Activated CD8-positive, alpha-beta memory T cell treated with anti-CD3 and anti-CD28 coated beads for 48 hours (primary cell): Measurements from ENCODE around the gene TCF3.

Experiments used
- DNase-seq, 3 experiments: peaks; one replicate each; pipeline ENCODE4 v3.0.0-alpha.2; 2020; ENCODE audit warnings: low read depth in 2 of 3, low spot score in 2 of 3

The TCF3 gene

GRCh38 chr19:1612114-1613086 lies 40.0 kb downstream of the TCF3 start:
- DNase-seq, result no peak

DNA sequence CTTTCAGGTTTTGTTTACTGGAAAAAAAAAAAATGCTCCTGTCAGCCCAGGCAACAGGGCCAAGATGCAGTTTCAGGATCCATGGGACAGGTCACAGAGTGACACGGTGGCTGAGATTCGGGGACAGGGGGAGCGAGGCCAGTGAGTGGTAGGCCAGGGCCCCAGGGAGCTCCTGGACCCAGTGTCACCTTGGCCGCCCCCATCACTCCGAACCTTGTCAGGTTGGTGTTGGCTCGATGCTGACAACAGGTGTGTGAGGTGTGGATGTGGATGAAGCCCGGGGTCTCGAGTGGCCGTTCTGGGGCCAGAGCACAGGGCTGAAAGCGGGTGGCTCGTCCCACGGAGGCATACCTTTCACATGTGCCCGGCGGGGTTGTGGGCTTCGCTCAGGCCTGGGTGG lies 41.1 kb downstream of the TCF3 start:
- no peak for DNase-seq

DNA sequence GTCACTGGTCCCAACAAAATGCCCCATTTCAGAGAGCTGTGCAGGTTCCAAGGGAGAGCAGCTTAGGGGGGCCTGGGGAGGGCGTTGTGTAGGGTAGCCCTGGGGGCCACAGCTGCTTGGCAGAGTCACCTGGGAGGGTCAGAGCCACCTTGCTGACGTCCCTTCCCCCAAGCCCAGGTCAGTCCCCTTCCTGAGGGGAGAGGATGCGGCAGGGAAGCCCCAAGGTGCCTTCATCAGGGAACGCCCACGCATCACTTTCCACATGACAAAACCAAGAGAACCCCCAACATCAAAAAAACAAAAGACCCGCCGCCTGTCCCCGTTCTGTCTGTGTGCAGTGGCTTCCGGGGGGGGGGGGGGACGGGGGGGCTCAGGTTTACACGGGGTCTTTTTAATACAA lies 41.8 kb downstream of the TCF3 start:
- DNase-seq, result no peak

DNA sequence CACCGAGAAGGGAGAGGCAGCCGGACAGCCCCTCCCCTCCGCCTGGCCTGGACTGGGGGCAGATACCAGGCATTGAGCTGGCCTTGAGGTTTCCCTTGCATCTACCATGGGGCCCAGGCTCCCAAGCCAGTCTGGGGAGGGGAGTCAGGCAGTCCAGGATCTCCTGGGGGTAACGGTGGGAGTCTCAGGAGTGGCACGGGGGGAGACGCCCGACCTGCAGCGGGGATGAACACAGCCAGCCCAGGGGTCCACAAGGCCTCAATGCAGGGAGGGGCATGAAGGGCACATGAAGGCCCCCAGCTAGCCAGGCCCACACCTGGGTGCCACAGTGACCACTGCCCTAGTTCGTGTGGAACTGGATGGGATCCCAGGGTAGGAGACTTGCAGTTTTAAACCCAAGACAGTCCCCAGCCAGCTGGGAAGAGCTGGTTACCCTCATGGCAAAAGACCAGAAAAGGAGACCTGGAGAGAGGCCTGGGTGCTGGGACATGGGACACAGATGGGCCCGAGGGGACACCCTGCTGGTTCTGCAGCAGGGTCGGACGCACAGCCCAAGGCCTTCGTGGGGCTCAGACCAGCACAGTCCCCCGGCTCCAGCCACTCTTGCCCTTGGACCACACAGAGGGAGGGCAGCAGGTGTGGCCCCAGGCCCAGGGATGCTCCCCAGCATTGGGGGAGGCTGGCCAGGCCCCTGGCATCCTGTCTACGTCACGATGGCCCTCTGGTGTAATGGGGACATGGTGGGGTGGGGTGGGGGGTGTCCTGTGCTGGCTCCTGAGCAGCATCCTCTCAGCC lies 42.5 kb downstream of the TCF3 start:
- no peak for DNase-seq

DNA sequence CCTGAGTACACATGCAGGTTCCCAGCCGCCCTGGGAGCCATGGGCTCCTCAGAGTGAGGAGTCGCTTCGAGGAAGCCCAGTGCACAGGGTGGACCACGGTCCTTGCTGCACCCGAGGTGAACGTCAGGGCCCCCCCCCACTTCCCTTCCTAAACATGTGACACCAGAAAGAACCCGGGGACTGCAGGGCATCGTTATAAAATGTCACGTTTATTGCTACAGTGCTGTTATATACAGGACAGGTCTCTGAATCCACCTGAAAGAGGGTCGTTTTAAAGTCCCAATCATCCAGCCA lies 43.4 kb downstream of the TCF3 start:
- DNase-seq, result no peak

- DNase-seq, result no peak
These were observed 43.9 kb downstream of the TCF3 start for GRCh38 chr19:1608359-1609102.

DNA sequence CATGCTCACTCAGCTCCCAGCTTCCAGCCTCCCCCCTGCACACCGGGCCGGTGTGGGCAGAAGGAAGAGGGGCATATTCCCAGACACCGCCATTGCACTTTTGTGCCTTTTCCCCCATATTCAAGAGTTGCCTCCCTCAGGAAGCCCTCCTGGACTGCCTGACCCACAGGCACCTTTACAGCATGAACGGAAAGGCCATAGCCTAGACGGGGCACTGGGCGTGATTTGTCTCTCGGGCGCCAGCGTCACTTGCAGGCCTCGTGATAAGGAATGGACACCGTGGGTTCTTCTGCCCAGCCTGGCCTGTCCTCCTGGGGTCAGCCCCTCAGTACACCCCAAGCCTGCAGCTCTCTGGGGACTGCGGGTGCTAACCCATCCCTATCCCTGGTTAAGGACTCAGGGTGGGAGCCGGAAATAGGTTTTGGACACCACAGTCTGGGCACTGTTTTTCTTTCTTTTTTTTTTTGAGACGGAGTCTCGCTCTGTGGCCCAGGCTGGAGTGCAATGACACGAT lies 46.2 kb downstream of the TCF3 start:
- DNase-seq, result no peak

DNA sequence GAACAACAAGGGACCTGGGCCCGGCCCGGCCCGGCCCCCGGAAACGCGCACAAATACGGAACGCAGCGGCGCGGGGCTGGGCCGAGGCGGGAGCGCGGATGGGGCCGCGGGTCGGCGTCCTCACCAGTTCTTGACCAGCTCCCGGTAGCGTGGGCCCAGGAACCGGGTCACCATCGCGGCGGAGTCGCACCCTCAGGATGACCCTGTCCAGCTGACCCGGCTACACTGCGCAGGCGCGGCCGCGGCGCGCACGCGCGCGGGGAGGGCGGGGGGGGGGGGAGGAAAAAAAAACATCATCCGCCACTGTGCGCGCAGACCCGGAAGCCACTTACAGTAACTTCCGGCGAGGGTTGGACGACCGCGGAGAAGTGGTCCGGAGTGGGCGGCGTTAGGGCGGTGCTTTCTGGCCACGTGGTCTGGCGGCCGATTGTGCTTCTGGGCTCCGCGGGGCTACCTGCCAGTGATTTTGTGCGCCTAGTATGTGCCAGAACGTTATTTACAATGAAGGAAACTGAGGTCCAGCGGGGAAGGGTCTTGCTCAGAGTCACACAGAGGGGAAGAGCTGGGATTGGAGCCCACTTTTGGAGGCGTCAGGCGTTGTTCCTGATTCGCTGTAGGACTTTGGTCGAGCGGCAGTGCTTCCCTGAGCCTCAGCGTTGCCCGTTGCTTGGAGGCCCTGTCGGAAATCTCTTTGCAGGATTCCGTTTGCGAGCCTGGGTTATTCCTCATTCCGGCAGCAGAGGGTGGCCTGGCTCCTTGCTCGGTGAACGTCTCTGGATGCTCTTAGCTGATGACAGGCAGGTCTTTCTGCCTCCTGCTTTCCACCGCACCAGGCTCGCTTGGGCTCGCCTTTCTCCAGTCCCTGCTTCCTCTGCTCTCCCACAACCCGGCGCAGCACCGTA lies 46.9 kb downstream of the TCF3 start, which contains the start of gene UQCR11:
TSS of gene UQCR11 (minus strand) at position 227 of the 902 bp plus-strand sequence. CDS start at position 174, 53 bp downstream.
- DNase-seq, result peak; percentile 83 to 87 (median 83)

- DNase-seq, result no peak
These were observed 50.2 kb downstream of the TCF3 start for GRCh38 chr19:1602091-1602707.

DNA sequence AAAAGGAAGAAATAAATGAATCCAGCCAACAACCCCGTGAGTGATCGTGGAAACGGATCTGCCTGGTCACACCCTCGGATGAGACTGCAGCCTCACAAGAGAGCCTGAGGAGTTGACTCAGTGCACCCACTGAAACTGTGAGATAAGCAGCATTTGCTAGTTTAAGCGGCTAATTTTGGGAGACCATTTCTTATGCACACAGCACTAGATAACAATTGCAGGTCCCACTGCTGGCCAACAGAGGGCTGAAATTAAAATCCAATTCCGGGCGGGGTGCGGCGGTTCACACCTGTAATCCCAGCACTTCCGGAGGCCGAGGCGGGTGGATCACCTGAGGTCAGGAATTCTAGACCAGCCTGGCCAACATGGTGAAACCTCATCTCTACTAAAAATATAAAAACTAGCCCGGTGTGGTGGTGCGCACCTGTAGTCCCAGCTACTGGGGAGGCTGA lies 50.8 kb downstream of the TCF3 start:
- no peak for DNase-seq

DNA sequence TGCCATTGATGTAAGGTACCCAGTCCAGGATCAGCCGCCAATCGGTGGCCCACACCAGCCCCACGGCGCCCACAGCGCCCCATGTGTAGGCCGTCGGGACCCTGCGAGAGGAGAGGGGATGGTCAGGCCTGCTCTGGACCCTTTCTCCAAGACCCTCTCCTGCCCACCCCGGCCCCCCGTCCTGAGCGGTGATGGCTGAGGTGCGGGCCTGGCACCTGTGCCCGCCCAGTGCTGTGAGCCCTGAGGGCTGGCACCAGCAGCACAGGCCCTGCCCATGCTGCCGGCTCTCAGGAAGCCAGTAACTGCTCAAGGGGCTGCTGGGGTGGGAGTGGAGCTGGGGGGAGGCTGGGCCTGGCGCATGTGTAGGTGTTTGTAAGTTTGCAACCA lies 53.0 kb downstream of the TCF3 start:
- no peak for DNase-seq

DNA sequence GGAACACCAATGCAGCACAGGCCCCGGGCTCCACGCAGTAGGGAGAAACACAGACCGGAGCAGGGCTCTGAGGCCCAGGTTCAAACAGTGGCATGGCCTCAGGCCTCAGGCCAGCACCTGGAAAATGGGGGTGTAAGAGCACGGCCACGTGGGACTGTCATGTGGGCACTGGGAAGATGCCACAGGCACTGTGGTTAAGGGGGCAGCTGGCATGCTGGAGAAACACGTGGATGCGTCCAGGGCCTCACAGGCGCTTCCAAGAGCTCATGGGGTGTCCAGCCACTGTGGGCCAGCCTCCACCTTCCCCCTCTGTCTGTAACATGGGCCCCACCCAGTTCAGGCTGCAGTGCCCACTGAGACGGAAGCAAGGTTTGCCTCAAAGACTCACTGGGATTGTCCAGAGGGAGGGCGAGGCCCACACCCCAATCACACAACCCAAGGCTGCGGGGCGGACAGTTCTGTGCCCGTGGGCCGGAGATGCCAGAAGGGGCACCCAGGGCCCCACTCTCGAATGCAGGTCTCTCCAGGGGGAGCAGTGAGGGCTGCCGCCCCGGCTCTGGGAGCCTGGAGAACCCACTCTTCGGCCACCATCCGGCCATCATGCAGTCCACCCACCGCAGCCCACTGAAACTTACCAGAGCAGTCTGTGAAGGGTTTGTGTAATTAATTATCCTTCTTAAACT lies 53.5 kb downstream of the TCF3 start:
- no peak for DNase-seq

GRCh38 chr19:1593501-1593772 lies 59.0 kb downstream of the TCF3 start:
- DNase-seq, result no peak

DNA sequence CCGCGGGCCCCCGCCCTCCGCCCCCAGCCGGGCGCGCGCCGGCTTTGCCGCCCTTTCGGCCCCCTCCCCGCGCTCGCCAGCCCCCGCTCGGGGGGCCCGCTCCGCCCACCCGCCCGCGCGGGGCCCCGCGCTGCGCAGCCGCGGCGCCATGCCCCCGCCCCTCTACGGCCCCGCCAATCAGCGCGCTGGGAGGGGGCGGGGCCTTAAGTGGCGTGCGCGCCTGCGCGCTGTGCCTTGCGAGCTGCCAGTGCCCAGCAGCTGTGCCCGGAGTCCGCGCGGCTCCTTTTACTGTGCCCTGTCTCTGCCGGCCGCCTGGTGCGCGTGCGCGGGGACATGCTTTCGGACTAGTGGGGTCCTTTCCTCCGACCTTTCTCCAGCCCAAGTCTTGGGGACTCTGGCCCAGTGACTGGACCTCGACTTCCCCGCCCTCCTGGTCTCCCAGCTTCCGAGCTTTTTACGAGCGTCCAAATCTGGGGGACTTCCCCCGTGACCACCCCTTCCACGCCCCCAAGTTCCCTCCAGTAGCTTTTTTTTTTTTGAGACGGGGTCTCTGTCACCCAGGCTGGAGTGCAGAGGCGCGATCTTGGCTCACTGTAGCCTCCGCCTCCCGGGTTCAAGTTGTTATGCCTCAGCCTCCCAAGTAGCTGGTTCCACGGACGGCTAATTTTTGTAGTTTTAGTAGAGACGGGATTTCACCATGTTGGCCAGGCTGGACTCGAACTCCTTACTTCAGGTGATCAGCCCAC lies 59.5 kb downstream of the TCF3 start, which contains the start of gene MBD3:
TSS of gene MBD3 (minus strand) at position 111 of the 746 bp plus-strand sequence. CDS start 234 bp downstream, outside the sequence.
- DNase-seq, result peak; percentile 65 to 84 (median 66)

DNA sequence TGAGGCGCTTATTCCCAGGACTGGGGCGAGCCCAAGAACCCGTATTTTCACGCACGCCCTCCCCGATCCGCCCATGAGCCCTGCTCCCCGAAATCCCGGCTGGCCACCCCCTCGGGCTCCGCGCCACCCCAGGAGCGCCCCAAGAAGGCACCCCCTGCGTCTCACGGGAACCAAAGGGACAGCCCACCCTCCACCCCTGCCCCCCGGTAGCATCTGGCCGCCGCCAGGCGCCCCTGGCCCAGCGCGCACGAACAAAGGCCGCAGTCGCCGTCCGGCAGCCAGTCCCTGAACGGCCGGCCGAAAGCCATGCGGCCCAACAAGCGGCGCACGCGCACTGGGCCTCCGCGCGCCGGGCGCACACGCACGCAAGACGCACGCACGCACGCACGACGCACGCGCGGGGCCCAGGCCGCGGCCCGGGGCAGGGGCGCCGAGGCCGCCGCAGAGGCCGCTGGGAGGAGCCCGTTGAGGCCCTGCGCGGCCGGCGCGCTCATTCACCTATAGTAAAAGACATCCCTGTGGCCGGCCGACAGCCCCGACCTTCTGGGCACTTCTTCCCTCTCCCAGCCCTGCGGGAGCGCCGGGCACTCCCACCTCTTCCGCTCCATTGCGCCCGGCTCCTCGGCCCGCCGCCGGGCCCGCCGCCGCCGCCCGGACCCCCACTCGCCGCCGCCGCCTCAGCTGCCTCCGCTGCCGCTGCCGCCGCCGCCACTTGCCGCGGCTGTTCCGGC lies 60.2 kb downstream of the TCF3 start:
- peak; percentile 70 to 71 (median 71) for DNase-seq

DNA sequence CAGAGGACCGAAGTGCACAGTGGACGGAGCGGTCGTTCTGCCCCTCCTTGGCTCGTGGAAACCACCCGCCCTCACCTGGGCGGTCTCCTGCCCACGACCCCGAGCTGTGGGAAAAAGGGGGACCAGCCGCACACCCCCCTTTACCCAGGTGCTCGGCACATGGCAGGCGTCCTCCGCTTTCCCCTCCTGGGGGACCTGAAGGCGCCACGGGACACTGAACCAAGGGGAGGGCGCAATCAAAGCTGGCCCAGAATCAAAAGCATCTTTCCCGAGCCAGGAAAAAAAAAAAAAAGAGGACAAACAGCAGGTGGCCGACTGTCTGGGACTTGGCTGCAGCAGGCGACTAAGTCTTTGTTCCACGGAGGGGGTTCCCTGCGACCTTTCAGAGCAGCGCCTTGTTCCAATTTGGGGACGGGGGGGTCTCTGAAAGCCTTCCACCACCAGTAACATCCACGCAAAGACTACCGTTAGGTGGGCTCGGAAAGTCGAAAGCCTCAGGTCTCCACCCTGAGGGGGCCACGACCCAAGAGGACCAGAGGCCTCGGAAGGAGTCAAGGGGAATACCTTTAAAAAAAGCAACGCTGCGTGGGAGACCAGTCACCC lies 60.9 kb downstream of the TCF3 start:
- DNase-seq, result no peak

DNA sequence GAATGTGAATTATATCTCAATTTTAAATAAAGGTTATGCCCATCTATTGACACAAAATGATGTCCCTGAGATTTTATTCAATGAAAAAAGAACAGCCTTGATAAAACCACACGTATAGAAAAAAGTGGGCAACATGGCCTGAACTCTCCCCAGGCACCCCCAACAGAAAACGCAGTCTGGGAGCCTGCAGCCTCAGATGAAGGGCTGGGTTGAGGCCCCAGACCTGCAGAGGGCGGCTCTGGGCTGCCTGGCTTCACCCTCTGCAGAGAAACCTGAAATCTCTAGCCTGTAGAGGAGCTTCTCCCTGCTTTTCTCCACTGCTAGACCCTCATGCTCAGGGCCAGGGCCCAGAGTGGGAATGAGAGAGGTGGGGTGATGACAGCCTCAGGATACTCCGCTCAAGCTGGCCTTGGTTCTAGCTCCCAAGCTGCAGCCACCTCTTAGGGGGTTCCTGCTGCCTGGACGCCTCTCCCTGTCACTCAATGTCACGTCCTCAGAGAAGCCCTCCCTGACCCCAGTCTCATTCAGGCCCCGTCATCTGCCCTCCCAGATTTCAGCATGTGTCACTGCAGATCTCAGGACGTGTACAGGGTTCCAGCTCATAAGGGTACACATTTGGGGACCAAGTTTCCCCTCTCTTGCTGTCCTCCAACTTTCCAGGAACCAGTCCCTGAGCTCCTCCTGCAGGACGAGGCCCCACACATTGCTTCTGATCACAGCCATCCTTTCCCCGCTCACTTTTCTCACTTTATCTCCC lies 61.6 kb downstream of the TCF3 start:
- DNase-seq, result no peak
